Uterus (tissue), 4 donors: ENCODE measurements around the gene SNX6. TPM values are rescaled to one million over a fixed set of nuclear protein-coding genes. Genes with fewer than 3 reads are reported as not detected.
A peak's percentile ranks its signal among the peaks of the same experiment; 100 is the strongest.

Experiments
- DNase-seq, 2 donors: peaks; one replicate each; pipeline ENCODE4 v3.0.0-alpha.2; 2019 to 2020
- H3K27ac ChIP-seq, 2 donors: fragments of 200-600 bp; sonication (generic); 1 replicate in 1 of 2; 2 replicates in 1 of 2; pipeline ENCODE4 v1.5.1; 2016 to 2018
- H3K27me3 ChIP-seq, 2 donors: fragments of 200-600 bp; sonication (generic); one replicate each; pipeline ENCODE4 v1.5.1; 2018 to 2019; ENCODE audit warnings: control low read depth in 1 of 2
- H3K36me3 ChIP-seq, 2 donors: fragments of 200-600 bp; sonication (generic); one replicate each; pipeline ENCODE4 v1.5.1; 2019; ENCODE audit warnings: control low read depth in 1 of 2
- H3K4me1 ChIP-seq, 2 donors: fragments of 200-600 bp; sonication (generic); one replicate each; pipeline ENCODE4 v1.5.1; 2018 to 2019; ENCODE audit warnings: control low read depth in 1 of 2
- H3K4me3 ChIP-seq, 2 donors: fragments of 200-600 bp; sonication (generic); 1 replicate in 1 of 2; 2 replicates in 1 of 2; pipeline ENCODE4 v1.5.1; 2018 to 2019; ENCODE audit warnings: mild to moderate bottlenecking in 1 of 2
- H3K9me3 ChIP-seq, 2 donors: fragments of 200-600 bp; sonication (generic); one replicate each; pipeline ENCODE4 v1.5.1; 2019; ENCODE audit warnings: control low read depth in 1 of 2
- POLR2A ChIP-seq, 2 donors: fragments of 450-650 bp; IDR thresholded peaks; one replicate each; pipeline ENCODE4 v1.6.1; 2016; ENCODE audit warnings: antibody characterized with exemption in 2 of 2, mild to moderate bottlenecking in 1 of 2, moderate library complexity in 1 of 2
- intact Hi-C: fragments of 100-400 bp; cut with DNase I; formaldehyde crosslinking; loops from one replicate; pipeline ENCODE4 v1.15.1; 2023; ENCODE audit warnings: low total_unique reads
- total RNA-seq, 4 donors: library from RNA; depleted of rRNA in 3 of 4; stranded (reverse); fragments of >200 nt in 3 of 4; gene quantifications; one replicate each; pipeline versions ENCODE4 v1.1.0 to v1.2.4, GENCODE V29; 2014 to 2023
- TF ChIP-seq, protein P1 (sequence below), 4 experiments: fragments of 200-600 bp in 2 of 4; fragments of 450-650 bp in 2 of 4; sonication (generic) in 2 of 4; IDR thresholded peaks; one replicate each; pipeline ENCODE4 v1.5.1; 2016 to 2019; ENCODE audit warnings: antibody characterized with exemption in 4 of 4, mild to moderate bottlenecking in 2 of 4, moderate library complexity in 1 of 4
- donor health status: DM: yes; HTN: yes; CAD: no.

Gene SNX6
- total RNA-seq: 100 to 1,000 TPM in 1 of 4 donors, 10 to 100 TPM in 3; 22.8 to 357 (median 73.9) TPM

GRCh38 chr14:34629657-34630529 lies at the start of gene SNX6:
TSS of gene SNX6 (minus strand) at chr14:34630148. CDS start at chr14:34630116, 32 bp downstream.
- no peaks in the 10 kb centered on the region for H3K36me3 ChIP-seq
- H3K4me3 ChIP-seq: peak within 1 kb of the TSS; percentile 82 to 98
- TF ChIP-seq POLR2A (IDR thresholded peaks at IDR 0.05): peak; percentile 53 to 69
- TF ChIP-seq, protein P1, sequence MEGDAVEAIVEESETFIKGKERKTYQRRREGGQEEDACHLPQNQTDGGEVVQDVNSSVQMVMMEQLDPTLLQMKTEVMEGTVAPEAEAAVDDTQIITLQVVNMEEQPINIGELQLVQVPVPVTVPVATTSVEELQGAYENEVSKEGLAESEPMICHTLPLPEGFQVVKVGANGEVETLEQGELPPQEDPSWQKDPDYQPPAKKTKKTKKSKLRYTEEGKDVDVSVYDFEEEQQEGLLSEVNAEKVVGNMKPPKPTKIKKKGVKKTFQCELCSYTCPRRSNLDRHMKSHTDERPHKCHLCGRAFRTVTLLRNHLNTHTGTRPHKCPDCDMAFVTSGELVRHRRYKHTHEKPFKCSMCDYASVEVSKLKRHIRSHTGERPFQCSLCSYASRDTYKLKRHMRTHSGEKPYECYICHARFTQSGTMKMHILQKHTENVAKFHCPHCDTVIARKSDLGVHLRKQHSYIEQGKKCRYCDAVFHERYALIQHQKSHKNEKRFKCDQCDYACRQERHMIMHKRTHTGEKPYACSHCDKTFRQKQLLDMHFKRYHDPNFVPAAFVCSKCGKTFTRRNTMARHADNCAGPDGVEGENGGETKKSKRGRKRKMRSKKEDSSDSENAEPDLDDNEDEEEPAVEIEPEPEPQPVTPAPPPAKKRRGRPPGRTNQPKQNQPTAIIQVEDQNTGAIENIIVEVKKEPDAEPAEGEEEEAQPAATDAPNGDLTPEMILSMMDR (IDR thresholded peaks at IDR 0.05): no peak
- intact Hi-C loops: no loop called here
- H3K9me3 ChIP-seq: no peaks in the 10 kb centered on the region
- peak within 1 kb of the TSS; percentile 94 to 99 for H3K27ac ChIP-seq
- H3K27me3 ChIP-seq: no peaks in the 10 kb centered on the region
- peak; percentile 78 to 84 for DNase-seq
- H3K4me1 ChIP-seq: no peaks in the 10 kb centered on the region

GRCh38 chr14:34678735-34679134 lies 48.8 kb upstream of the SNX6 start:
- Histone ChIP-seq H3K4me3 (no peak overlapping the region), H3K27ac (no peak overlapping the region), H3K27me3 (no peaks in the 10 kb centered on the region), H3K4me1 (no peaks in the 10 kb centered on the region), H3K36me3 (no peaks in the 10 kb centered on the region), H3K9me3 (no peaks in the 10 kb centered on the region)
- intact Hi-C loops: no loop called here
- no peak for DNase-seq
- TF ChIP-seq, protein P1 (IDR thresholded peaks at IDR 0.05): no peak
- TF ChIP-seq POLR2A (IDR thresholded peaks at IDR 0.05): no peak

GRCh38 chr14:34678306-34678705 lies 48.4 kb upstream of the SNX6 start:
- Histone ChIP-seq H3K4me1 (no peaks in the 10 kb centered on the region), H3K9me3 (no peaks in the 10 kb centered on the region), H3K4me3 (no peak overlapping the region), H3K36me3 (no peaks in the 10 kb centered on the region), H3K27me3 (no peaks in the 10 kb centered on the region), H3K27ac (no peak overlapping the region)
- TF ChIP-seq POLR2A (IDR thresholded peaks at IDR 0.05): no peak
- TF ChIP-seq, protein P1 (IDR thresholded peaks at IDR 0.05): no peak
- intact Hi-C loops: no loop called here
- no peak for DNase-seq

DNA sequence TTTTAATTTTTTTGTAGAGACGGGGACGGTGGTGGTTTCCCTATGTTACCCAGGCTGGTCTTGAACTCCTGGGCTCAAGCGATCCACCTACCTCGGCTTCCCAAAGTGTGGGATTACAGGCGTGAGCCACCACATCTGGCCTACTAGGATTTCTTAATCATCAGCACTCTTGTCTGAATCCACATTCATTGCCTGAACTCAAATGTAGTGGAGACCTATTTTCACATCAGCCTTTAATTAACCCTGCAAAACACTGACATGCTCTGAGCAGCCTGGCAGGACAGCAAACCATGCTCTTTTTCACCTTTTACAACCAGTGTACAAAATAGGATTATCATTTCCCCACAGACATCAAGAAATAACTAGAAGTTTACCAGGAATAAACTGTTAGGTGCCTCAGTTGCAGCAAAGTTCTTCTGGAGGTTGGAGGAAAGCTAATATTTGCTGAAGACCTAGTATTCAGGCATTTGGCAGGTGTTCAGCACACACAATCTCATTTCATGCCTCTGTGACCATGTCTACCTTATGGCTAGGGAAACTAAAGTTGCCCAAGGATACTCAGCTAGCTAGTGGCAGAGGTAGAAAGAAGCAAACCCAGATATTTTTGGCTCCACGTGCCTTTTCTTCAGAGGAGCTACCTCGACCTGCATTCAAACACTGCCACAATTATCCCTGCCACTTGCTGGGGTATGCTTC lies 46.7 kb upstream of the SNX6 start:
- no peaks in the 10 kb centered on the region for H3K9me3 ChIP-seq
- H3K27me3 ChIP-seq: no peaks in the 10 kb centered on the region
- no peaks in the 10 kb centered on the region for H3K36me3 ChIP-seq
- H3K4me1 ChIP-seq: no peaks in the 10 kb centered on the region
- H3K4me3 ChIP-seq: no peak overlapping the region
- no peak for TF ChIP-seq POLR2A (IDR thresholded peaks at IDR 0.05)
- TF ChIP-seq, protein P1 (IDR thresholded peaks at IDR 0.05): no peak
- no peak for DNase-seq
- intact Hi-C loops: no loop called here
- no peak overlapping the region for H3K27ac ChIP-seq

DNA sequence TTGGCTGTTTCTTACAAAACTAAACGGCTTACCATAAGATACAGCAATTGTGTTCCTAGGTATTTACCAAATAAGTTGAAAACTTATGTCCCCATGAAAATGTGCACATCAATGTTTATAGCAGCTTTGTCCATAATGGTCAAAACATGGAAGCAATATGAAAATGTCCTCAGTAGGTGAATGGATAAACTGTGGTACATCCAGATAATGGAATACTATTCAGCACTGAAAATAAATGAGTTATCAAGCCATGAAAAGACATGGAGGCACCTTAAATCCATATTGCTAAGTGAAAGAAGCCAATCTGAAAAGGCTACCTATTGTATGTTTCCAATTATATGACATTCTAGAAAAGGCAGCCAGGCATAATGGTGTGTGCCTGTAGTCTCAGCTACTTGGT lies 43.8 kb upstream of the SNX6 start:
- Histone ChIP-seq H3K36me3 (no peaks in the 10 kb centered on the region), H3K4me3 (no peak overlapping the region), H3K9me3 (no peaks in the 10 kb centered on the region), H3K4me1 (no peaks in the 10 kb centered on the region), H3K27me3 (no peaks in the 10 kb centered on the region), H3K27ac (no peak overlapping the region)
- TF ChIP-seq POLR2A (IDR thresholded peaks at IDR 0.05): no peak
- TF ChIP-seq, protein P1 (IDR thresholded peaks at IDR 0.05): no peak
- intact Hi-C loops: loop anchor here (5.0 kb wide), 1 partner anchor 49 kb away; no protein-coding TSS in a partner anchor
- no peak for DNase-seq
